Skeletal muscle satellite cell (primary cell): ENCODE data around the gene REL.
"Not testable (repeated sequence)": the region's sequence is repeated elsewhere in the genome, so short reads cannot be mapped to it uniquely, and the experiment has no call there.

Experiments used
- H3K27me3 ChIP-seq: 2 replicates; pipeline ENCODE4 v1.7.0; 2013; ENCODE audit warnings: low read length; ENCODE audit not compliant: control insufficient read depth, insufficient read depth
- H3K36me3 ChIP-seq: 2 replicates; pipeline ENCODE4 v1.7.0; 2013; ENCODE audit warnings: mild to moderate bottlenecking, control low read depth, low read length; ENCODE audit not compliant: insufficient read depth
- H3K4me1 ChIP-seq: 2 replicates; pipeline ENCODE4 v1.7.0; 2013; ENCODE audit warnings: low read length; ENCODE audit not compliant: control insufficient read depth, insufficient read depth
- H3K4me2 ChIP-seq: 2 replicates; pipeline ENCODE4 v1.7.0; 2013; ENCODE audit warnings: mild to moderate bottlenecking, low read length
- H3K4me3 ChIP-seq: 2 replicates; pipeline ENCODE4 v1.7.0; 2013; ENCODE audit warnings: low read length
- H3K9ac ChIP-seq: 2 replicates; pipeline ENCODE4 v1.7.0; 2013; ENCODE audit warnings: mild to moderate bottlenecking, low read depth, low read length, moderate library complexity
- H3K9me3 ChIP-seq: replicated peaks from 2 replicates; pipeline ENCODE4 v1.7.0; 2013; ENCODE audit warnings: mild to moderate bottlenecking, control low read depth, low read length

REL gene

DNA sequence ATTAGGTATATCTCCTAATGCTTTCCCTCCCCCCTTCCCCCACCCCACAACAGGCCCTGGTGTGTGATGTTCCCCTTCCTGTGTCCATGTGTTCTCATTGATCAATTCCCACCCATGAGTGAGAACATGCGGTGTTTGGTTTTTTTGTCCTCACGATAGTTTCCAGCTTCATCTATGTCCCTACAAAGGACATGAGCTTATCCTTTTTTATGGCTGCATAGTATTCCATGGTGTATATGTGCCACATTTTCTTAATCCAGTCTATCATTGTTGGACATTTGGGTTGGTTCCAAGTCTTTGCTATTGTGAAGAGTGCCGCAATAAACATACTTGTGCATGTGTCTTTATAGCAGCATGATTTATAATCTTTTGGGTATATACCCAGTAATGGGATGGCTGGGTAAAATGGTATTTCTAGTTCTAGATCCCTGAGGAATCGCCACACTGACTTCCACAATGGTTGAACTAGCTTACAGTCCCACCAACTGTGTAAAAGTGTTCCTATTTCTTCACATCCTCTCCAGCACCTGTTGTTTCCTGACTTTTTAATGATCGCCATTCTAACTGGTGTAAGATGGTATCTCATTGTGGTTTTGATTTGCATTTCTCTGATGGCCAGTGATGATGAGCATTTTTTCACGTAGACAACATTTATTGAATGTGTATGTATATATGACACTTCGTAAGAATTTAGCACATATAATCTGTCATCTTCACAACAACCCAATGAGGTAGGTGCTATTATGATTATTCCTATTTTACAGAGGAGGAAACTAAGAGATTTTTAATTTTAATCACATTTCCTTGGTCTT, 8.4 kb downstream of the REL start:
- not testable (repeated sequence) for H3K4me1 ChIP-seq, H3K4me3 ChIP-seq, H3K9me3 ChIP-seq, H3K36me3 ChIP-seq, H3K27me3 ChIP-seq, H3K9ac ChIP-seq, H3K4me2 ChIP-seq

DNA sequence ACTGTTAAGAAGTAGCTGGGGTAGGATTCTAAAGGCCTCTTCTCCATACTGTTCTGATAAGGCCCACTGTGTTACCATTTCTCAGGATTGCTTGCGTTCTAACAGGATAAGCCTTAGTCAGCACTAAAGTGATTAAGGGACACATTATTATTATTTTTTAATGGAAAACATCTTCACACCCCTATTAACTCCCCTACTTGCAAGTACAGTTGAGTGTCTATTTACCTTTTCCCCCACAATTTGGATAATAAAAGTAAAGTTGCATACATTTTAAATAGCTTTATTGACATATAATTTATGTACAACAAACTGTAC, 9.0 kb downstream of the REL start:
- H3K27me3 ChIP-seq = no peaks in the 10 kb centered on the region
- H3K36me3 ChIP-seq = peaks cover 9% of the 10 kb centered on the region
- no peak overlapping the region for H3K4me3 ChIP-seq
- no peaks in the 10 kb centered on the region for H3K4me1 ChIP-seq
- no peak overlapping the region for H3K9ac ChIP-seq
- H3K9me3 ChIP-seq = no peaks in the 10 kb centered on the region
- H3K4me2 ChIP-seq = no peak overlapping the region

DNA sequence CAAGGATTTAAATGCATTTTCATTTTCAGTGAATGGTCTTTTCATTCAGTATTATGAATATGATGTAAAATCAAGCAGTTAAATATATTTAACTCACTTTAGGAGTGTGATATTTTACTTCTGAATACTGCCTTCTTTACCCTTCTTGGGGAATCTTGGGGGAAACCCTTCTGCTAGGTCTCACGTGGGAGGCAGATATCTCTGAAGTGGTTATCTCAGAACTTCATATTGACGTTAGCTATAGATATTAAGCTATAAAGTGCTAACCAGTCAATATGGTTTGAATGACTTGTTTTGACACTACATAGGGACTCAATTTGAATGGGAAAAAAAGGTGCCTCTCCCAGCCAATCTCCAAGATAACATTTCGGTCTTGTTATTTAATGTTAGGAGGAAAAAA, 9.8 kb downstream of the REL start:
- H3K36me3 ChIP-seq = peaks cover 9% of the 10 kb centered on the region
- no peaks in the 10 kb centered on the region for H3K27me3 ChIP-seq
- no peaks in the 10 kb centered on the region for H3K4me1 ChIP-seq
- no peak overlapping the region for H3K9ac ChIP-seq
- H3K4me2 ChIP-seq = no peak overlapping the region
- no peaks in the 10 kb centered on the region for H3K9me3 ChIP-seq
- H3K4me3 ChIP-seq = no peak overlapping the region

GRCh38 chr2:60898567-60898966, 17.2 kb downstream of the REL start:
- Histone ChIP-seq H3K4me1 (no peaks in the 10 kb centered on the region), H3K9ac (no peak overlapping the region), H3K9me3 (no peaks in the 10 kb centered on the region), H3K4me3 (no peak overlapping the region), H3K36me3 (peaks cover 14% of the 10 kb centered on the region), H3K27me3 (no peaks in the 10 kb centered on the region), H3K4me2 (no peak overlapping the region)

DNA sequence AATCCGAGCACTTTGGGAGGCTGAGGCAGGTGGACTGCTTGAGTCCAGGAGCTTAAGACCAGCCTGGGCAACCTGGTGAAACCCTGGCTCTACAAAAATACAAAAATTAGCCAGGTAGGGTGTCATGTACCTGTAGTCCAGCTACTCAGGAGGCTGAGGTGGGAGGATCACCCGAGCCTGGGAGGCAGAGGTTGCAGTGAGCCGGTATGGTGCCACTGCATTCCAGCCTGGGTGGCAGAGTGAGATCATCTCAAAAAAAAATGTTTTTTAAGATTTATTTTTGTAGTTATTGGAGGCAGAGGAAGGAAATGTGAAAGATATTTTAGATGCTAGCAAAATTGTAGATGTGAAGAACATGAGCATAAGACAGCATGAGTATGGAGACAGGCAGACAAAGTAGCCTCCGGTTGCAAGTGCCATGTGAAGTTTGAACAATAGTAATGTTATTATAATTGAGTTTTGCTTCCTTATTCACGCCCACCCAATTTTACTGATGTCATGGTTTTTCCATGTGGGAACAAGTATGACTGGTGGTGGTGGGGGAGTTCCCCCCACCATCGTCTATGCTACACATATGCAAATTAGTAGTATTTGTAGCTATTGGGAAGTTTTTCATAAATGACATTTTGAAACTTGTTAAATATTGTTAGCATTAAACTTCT, 18.0 kb downstream of the REL start:
- peaks cover 8% of the 10 kb centered on the region for H3K36me3 ChIP-seq
- no peaks in the 10 kb centered on the region for H3K27me3 ChIP-seq
- H3K4me1 ChIP-seq = no peaks in the 10 kb centered on the region
- no peak overlapping the region for H3K4me2 ChIP-seq
- no peaks in the 10 kb centered on the region for H3K9me3 ChIP-seq
- H3K4me3 ChIP-seq = no peak overlapping the region
- H3K9ac ChIP-seq = no peak overlapping the region

DNA sequence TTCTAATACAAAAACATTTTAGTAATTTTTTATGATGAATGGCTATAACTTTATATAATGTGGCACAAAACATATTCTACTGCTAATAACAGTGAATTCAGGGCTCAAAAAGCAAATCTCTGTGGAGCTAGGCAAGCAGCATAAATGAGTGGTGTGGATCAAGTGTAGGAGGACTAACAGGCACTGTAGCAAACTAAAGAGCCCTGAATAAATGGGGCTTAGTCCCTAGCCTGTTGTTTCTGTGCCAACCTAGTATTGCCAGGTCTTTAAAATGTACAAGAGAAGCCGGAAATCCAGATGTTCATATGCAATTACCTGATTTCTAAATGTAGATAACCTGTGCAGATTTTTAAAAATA, 18.5 kb downstream of the REL start:
- Histone ChIP-seq H3K27me3 (no peaks in the 10 kb centered on the region), H3K4me1 (no peaks in the 10 kb centered on the region), H3K36me3 (peaks cover 6% of the 10 kb centered on the region), H3K4me3 (no peak overlapping the region), H3K4me2 (no peak overlapping the region), H3K9ac (no peak overlapping the region), H3K9me3 (no peaks in the 10 kb centered on the region)

DNA sequence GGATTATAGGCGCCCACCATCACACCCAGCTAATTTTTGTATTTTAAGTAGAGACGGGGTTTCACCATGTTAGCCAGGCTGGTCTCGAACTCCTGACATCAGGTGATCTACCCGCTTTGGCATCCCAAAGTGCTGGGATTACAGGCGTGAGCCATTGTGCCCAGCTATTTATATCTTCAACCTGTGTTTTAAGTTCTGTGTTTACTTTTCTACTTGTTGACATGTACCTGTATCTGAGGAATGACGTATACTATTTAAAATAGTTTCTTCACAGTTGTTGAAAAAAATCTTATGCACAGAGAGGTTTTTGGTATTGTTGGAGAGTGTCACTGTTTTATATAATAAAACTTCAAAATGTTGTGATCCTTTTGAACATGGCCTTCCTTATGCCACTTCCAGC, 19.9 kb downstream of the REL start:
- not testable (repeated sequence) for H3K9ac ChIP-seq, H3K9me3 ChIP-seq, H3K4me2 ChIP-seq, H3K36me3 ChIP-seq, H3K27me3 ChIP-seq, H3K4me3 ChIP-seq, H3K4me1 ChIP-seq

- H3K27me3 ChIP-seq, H3K4me3 ChIP-seq, H3K36me3 ChIP-seq, H3K4me1 ChIP-seq, H3K9me3 ChIP-seq, H3K4me2 ChIP-seq, H3K9ac ChIP-seq: not testable (repeated sequence)
Measured at GRCh38 chr2:60905867-60906266, 24.5 kb downstream of the REL start.

DNA sequence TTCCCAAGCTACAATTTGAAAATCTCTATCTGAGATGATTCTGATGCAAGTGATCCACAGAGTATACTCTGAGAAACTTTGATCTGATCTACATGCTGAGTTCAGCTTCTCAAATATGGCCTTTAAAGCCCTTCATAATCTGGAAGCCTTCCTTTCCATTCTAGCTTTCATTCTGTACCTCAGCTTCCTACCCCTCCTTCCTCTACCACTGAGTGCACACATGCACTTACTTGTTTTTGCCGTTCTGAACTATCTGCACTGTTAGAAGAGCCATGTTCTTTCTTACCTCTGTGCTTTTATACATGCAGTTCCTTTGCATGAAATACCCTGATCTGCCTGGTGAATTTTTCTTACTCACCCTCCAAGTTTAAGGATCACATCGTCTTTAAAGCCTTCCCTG, 25.0 kb downstream of the REL start:
- Histone ChIP-seq H3K9me3 (no peaks in the 10 kb centered on the region), H3K27me3 (no peaks in the 10 kb centered on the region), H3K9ac (no peak overlapping the region), H3K4me3 (no peak overlapping the region), H3K4me2 (no peak overlapping the region), H3K4me1 (no peaks in the 10 kb centered on the region), H3K36me3 (peaks cover 8% of the 10 kb centered on the region)

DNA sequence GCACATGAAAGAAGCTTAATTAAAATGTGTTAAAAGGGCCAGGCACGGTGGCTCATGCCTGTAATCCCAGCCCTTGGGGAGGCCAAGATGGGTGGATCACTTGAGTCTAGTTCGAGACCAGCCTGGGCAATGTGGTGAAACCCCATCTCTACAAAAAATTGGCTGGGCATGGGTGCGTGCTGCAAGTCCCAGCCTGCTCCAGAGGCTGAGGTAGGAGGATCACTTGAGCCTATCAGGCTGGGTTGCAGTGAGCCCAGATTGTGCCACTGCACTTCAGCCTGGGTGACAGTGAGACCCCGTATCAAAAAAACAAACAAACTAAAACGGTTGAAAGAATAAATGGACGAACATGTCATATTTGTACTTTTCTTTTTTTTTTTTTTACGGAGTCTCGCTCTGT, 26.0 kb downstream of the REL start:
- no peak overlapping the region for H3K9ac ChIP-seq
- H3K4me1 ChIP-seq = no peaks in the 10 kb centered on the region
- peaks cover 3% of the 10 kb centered on the region for H3K36me3 ChIP-seq
- H3K4me3 ChIP-seq = no peak overlapping the region
- no peaks in the 10 kb centered on the region for H3K27me3 ChIP-seq
- H3K4me2 ChIP-seq = no peak overlapping the region
- H3K9me3 ChIP-seq = no peaks in the 10 kb centered on the region

DNA sequence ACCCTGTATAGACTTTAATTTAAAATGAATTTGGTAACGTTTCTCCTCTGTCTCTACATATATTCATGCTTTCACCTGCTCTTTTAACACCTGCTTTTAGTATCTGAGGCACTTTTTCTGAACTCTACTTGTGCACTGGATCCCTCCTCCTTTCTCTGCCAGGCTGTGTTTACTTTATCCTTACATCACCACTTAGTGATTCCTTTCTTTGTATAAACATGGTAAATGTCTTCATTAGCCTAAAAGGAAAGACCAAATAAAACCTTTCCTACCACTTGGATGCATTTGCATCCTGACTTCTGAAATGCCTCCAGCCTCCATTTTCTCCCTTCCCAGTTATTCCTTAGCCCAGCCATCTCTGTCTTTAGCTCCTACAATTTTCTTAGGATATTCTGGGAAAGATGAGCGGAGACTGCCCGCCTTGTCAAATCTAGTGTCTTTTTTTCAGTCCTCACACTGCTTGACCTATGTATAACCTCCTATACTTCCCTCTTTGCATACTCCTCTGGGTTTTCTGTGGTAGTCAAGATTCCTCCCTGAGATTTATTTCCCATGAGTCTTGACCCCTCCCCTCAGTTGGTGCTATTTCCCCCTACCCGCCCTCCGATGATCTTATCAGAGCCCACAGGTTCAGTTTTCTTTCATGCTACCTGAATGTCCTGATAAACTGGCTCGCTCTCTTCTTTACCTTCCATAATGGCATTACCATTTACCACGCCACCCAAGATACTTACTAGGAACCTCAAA, 44.8 kb downstream of the REL start:
- Histone ChIP-seq H3K36me3 (peaks cover 10% of the 10 kb centered on the region), H3K9me3 (no peaks in the 10 kb centered on the region), H3K4me2 (no peak overlapping the region), H3K27me3 (no peaks in the 10 kb centered on the region), H3K9ac (no peak overlapping the region), H3K4me3 (no peak overlapping the region), H3K4me1 (no peaks in the 10 kb centered on the region)
